ENCODE data around the gene HRNR. TPM values are rescaled to one million over a fixed set of nuclear protein-coding genes. Genes with fewer than 3 reads are reported as not detected.
A peak's percentile ranks its signal among the peaks of the same experiment; 100 is the strongest.

Gene HRNR
- total and polyA plus RNA-seq, 8 donors: 0.10 to 0.54 (median 0.21) TPM; not detected in 2

- H3K9me3 ChIP-seq: no peaks in the 10 kb centered on the region
- ATAC-seq (no peak), DNase-seq (no peak)
- intact Hi-C loops (cut with DNase I): loop anchor here in 1 of 2 donors (10.0 kb wide), 1 partner anchor 257 kb away; no protein-coding TSS in a partner anchor
- no peak overlapping the region for H3K27ac ChIP-seq
- no peaks in the 10 kb centered on the region for H3K4me1 ChIP-seq
- no peak for TF ChIP-seq CTCF (IDR thresholded peaks at IDR 0.05)
- no peak overlapping the region for H3K4me3 ChIP-seq
- H3K36me3 ChIP-seq: no peaks in the 10 kb centered on the region
- no peaks in the 10 kb centered on the region for H3K27me3 ChIP-seq
These were observed 26.5 kb downstream of the HRNR start for GRCh38 chr1:152197361-152197941.

- ATAC-seq (no peak), DNase-seq (no peak)
- peaks cover 0 to 12% of the 10 kb centered on the region in 2 donors for H3K4me1 ChIP-seq
- TF ChIP-seq CTCF (IDR thresholded peaks at IDR 0.05): no peak
- H3K36me3 ChIP-seq: no peaks in the 10 kb centered on the region
- H3K27me3 ChIP-seq: peaks cover 0 to 13% of the 10 kb centered on the region in 2 donors
- no peak overlapping the region for H3K4me3 ChIP-seq
- no peaks in the 10 kb centered on the region for H3K9me3 ChIP-seq
- no peak overlapping the region for H3K27ac ChIP-seq
- intact Hi-C loops (cut with DNase I): loop anchor here in 1 of 2 donors (10.0 kb wide), 1 partner anchor 263 kb away; no protein-coding TSS in a partner anchor
These were observed 32.3 kb downstream of the HRNR start for GRCh38 chr1:152191711-152192110.

GRCh38 chr1:152191260-152191659, 32.7 kb downstream of the HRNR start:
- ATAC-seq (no peak), DNase-seq (no peak)
- Histone ChIP-seq H3K27me3 (peaks cover 0 to 13% of the 10 kb centered on the region in 2 donors), H3K9me3 (no peaks in the 10 kb centered on the region), H3K4me1 (peaks cover 0 to 12% of the 10 kb centered on the region in 2 donors), H3K27ac (no peak overlapping the region), H3K36me3 (no peaks in the 10 kb centered on the region), H3K4me3 (no peak overlapping the region)
- intact Hi-C loops (cut with DNase I): loop anchor here in 1 of 2 donors (10.0 kb wide), 1 partner anchor 264 kb away; no protein-coding TSS in a partner anchor
- no peak for TF ChIP-seq CTCF (IDR thresholded peaks at IDR 0.05)

GRCh38 chr1:152190589-152190988, 33.4 kb downstream of the HRNR start:
- peak; percentile 7 for ATAC-seq
- no peak for TF ChIP-seq CTCF (IDR thresholded peaks at IDR 0.05)
- Histone ChIP-seq H3K9me3 (no peaks in the 10 kb centered on the region), H3K4me3 (no peak overlapping the region), H3K27ac (no peak overlapping the region), H3K27me3 (peaks cover 0 to 13% of the 10 kb centered on the region in 2 donors), H3K36me3 (no peaks in the 10 kb centered on the region), H3K4me1 (peaks cover 0 to 12% of the 10 kb centered on the region in 2 donors)
- peak in 1 of 4 donors; percentile 33 for DNase-seq
- intact Hi-C loops (cut with DNase I): loop anchor here in 1 of 2 donors (10.0 kb wide), 1 partner anchor 264 kb away; no protein-coding TSS in a partner anchor

GRCh38 chr1:152189657-152190442, 34.1 kb downstream of the HRNR start:
- ATAC-seq: peak; percentile 81

More at GRCh38 chr1:152189657-152190442, 34.1 kb downstream of the HRNR start:
- peak; percentile 62 to 63 for TF ChIP-seq CTCF (IDR thresholded peaks at IDR 0.05)
- Histone ChIP-seq H3K9me3 (no peaks in the 10 kb centered on the region), H3K4me3 (peak overlapping the region; percentile 38 to 50), H3K27ac (no peak overlapping the region), H3K36me3 (no peaks in the 10 kb centered on the region), H3K27me3 (peaks cover 0 to 13% of the 10 kb centered on the region in 2 donors), H3K4me1 (peaks cover 0 to 12% of the 10 kb centered on the region in 2 donors)
- intact Hi-C loops (cut with DNase I): loop anchor here in 1 of 2 donors (10.0 kb wide), 1 partner anchor 265 kb away; no protein-coding TSS in a partner anchor
- peak; percentile 44 to 68 (median 62) for DNase-seq

All from left lung (tissue), 10 donors.